GM19239 (cell line): ENCODE data around the gene TNFRSF14.
"Not testable (repeated sequence)": the region's sequence is repeated elsewhere in the genome, so short reads cannot be mapped to it uniquely, and the experiment has no call there.

ENCODE experiments used
- DNase-seq: peaks from one replicate; pipeline ENCODE4 v3.0.0; 2011; ENCODE audit warnings: low spot score; ENCODE audit not compliant: insufficient read length
- FAIRE-seq: peaks from 2 replicates; lab custom pipeline; 2011; peaks lifted over from hg19 to GRCh38; lab: Jason Lieb, UNC

The TNFRSF14 gene

DNA sequence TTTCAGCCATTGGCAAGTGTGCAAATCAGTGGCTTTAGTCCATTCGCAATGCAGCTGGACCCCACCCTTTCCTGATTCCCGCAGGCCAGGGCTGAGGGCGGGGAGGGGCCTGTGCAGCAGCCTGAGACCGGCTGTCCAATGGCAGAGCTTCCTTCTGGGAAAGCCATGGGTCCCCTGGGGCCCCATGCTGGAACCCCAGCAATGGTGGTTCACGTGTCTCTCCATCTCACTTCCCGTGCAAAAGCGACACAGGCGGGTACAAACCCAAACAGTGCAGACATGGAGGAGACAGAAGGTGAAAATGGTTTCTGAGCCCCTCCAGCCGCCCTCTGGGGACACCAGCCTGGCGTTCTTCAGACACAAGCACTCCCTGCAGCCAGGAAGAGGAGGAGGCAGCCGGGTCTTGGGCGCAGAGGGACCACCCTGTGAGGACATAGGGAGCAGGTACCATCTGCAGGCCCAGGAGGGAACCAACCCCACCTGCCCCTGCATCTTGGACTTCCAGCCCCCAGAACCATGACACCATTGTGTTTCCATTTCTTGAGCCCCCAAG lies 5.8 kb upstream of the TNFRSF14 start:
- FAIRE-seq: peak; percentile 100
- not testable (repeated sequence) for DNase-seq

GRCh38 chr1:2551544-2551943 lies 4.6 kb upstream of the TNFRSF14 start:
- DNase-seq, FAIRE-seq: not testable (repeated sequence)

- no peak for DNase-seq
- no peak for FAIRE-seq
These were observed 4.0 kb upstream of the TNFRSF14 start for GRCh38 chr1:2552189-2552588.

GRCh38 chr1:2553076-2553475 lies 3.1 kb upstream of the TNFRSF14 start:
- not testable (repeated sequence) for DNase-seq
- FAIRE-seq: peak; percentile 23

- FAIRE-seq: no peak
These were observed 2.1 kb upstream of the TNFRSF14 start for GRCh38 chr1:2553871-2554620.

DNA sequence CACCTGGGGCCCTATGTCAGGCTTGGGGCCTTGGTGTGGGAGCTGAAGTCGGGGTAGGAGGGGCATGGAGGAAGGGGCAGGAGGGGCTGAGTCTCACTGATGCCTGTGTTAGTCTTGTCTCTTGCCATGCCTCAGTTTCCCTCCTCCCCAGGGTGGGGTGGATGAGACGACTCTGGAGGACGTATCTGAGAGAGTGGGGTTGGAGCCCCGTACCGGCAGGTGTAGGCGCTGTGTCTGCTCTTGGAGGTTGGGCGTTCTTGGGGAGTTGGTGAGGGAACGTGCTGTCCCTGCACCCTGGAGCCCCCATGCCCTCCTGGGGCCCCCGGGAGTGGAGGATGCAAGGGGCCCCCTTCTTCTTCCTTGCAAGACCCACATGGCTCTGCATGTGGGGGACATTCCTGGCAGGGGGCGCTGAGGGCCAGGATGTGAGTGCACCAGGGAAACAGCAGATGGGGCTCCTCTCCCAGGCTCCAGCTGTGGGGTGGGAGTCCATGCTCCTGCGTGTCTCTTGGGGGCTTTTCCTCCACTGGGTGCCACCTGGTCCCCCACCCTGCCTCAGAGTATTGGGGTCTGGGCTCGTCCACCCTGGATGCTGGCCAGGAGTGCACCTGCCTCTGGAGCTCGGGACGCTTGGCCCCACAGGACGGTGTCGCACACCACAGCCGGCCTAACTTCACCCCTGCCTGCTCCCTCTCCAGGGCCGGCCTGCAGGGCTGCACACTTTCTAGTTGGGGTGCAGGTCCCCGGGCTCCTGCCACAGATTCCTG lies 1.4 kb upstream of the TNFRSF14 start:
- no peak for FAIRE-seq
- DNase-seq: no peak

More at GRCh38 chr1:2553871-2554620, 2.1 kb upstream of the TNFRSF14 start:
- no peak for DNase-seq

DNA sequence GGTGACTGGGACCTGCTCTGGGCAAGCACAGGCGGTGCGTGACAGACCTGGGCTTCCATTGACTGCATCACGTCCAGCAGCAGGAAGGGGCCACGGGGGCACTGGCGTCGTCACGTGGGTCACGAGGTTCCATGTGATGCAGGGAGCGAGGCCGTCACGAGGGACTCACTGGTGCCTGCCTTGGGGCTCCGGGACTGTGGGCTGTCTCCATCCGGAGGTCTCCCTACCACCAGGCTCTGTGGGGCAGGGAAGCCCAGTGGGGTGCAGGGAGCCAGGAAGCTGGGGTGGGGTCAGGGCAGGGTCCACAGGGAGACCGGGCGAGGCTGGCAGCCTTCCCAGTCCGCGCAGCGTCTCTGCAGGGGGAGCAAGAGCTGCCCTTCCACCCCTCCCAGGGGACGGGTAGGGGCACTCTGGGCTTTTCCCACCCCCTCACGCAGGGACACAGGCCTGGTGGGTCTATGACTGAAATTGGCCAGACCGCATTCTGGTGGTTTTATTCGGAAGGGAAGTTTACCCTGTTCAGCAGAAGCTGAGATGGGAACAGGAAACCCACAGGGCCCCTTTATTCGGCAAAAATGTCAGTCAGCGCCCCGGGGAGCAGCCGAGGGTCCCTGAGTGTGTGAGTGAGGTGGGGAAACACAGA lies 416 bp upstream of the TNFRSF14 start:
- peak; percentile 68 for DNase-seq
- peak; percentile 94 for FAIRE-seq

DNA sequence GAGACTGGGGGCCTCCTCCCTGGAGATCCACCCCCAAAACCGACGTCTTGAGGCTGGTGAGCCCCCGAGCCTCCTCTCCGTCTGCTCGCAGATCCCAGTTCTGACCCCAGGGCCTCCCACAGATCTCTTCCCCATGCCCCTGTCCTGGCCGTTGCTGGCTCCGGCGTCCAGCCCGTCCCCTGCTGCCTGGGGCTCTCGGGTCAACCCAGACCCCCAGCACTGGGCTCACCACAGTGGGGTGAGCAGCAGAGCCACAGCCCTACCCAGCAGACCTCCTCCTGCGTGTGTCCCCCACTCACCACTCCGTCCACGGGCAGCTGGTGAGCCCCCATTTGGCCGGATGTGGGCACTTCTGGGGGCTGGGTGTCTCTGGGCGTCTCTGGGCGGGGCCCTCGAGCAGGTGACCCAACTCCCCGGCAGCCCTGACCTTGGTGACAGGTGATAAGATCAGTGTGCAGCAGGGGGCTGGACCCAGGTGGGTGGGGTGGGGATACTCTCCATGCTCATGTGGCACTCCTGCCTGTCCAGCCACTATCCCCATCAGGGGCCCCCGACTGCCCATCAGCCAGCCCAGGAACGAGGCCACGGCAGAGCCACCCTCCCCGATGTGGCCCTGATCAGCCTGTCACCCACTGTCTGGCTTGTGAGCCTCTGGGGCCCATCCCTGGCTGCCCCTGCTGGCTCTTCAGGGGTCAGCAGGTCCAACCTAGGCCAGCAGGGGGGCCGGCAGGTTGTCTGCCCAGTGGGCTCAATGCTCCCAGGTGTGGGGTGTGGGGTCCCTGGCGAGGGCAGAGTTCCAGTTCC lies 709 bp downstream of the TNFRSF14 start:
- FAIRE-seq (peak; percentile 70), DNase-seq (peak; percentile 87)

DNA sequence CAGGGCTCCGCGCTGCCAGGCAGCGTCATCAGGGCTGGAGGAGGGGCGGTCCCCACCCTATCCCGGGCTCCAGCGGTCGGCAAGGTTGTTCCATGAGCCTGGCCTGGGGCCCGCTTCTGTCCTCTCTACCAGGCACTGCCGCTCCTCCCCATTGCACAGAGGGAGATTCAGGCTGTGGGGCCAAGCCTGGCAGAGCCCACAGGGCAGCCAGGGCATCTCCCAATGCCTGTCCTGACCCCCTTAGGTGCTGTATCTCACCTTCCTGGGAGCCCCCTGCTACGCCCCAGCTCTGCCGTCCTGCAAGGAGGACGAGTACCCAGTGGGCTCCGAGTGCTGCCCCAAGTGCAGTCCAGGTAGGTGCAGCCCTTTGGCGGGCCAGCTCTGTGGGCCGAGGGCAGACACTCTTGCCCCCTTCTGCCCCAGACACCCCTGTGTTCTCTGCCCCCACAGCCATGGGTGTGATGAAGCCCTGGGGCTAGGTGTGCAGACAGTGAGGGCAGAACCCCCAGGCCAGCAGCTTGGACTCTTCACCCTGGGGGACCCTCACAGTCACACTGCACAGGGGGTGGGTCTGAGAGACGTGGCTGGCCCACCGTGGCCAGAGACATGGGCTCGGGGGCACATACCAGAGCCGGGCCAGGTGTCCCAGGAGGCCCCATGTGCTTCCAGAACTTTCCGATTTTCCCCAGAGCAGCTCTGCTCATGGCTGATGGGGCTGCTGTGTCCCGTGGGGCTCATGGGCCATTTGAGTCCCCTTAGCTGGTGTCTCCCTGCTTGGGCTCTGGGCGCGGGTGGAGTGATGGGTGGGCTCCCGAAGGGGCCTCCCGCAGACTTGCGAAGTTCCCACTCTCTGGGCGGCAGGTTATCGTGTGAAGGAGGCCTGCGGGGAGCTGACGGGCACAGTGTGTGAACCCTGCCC lies 1.6 kb downstream of the TNFRSF14 start:
- DNase-seq (no peak), FAIRE-seq (no peak)

GRCh38 chr1:2558420-2558819 lies 2.2 kb downstream of the TNFRSF14 start:
- no peak for FAIRE-seq

DNA sequence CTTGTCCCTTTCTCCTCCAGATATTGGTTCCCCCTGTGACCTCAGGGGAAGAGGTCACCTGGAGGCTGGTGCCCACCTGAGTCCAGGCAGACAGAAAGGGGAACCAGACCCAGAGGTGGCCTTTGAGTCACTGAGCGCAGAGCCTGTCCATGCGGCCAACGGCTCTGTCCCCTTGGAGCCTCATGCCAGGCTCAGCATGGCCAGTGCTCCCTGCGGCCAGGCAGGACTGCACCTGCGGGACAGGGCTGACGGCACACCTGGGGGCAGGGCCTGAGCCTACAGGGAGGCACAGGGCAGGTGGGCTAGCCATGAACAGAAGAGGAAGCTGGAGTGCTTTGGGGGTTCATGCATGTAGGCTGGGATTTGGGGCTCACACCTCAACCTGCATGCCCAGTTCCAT lies 2.7 kb downstream of the TNFRSF14 start:
- DNase-seq (no peak), FAIRE-seq (no peak)

More at GRCh38 chr1:2558420-2558819, 2.2 kb downstream of the TNFRSF14 start:
- no peak for DNase-seq

- FAIRE-seq (no peak), DNase-seq (no peak)
These were observed 3.5 kb downstream of the TNFRSF14 start for GRCh38 chr1:2559509-2560298.

- no peak for FAIRE-seq
- DNase-seq: no peak
These were observed 4.3 kb downstream of the TNFRSF14 start for GRCh38 chr1:2560299-2561073.

DNA sequence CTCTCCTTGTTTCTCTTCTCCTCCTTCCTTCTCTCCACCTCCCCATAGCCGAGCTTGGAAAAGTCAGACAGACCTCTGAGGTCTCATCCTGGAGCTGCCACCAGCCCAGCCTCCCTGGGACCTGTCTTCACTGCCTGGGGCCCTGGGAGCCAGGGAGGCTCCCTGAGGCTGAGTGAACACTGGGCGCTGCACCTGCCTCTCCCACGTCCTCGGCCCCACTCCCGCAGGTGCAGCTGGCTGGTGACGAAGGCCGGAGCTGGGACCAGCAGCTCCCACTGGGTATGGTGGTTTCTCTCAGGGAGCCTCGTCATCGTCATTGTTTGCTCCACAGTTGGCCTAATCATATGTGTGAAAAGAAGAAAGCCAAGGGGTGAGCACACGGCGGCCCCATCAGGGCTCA lies 5.3 kb downstream of the TNFRSF14 start:
- FAIRE-seq (no peak), DNase-seq (no peak)

GRCh38 chr1:2561898-2562895 lies 6.0 kb downstream of the TNFRSF14 start:
- FAIRE-seq: no peak

GRCh38 chr1:2563205-2563604 lies 7.0 kb downstream of the TNFRSF14 start:
- FAIRE-seq (no peak), DNase-seq (no peak)

More at GRCh38 chr1:2561898-2562895, 6.0 kb downstream of the TNFRSF14 start:
- no peak for DNase-seq
